MM.1S (cell line): ENCODE results near the gene EID2.

Experiments used
- DNase-seq: peaks from one replicate; pipeline ENCODE4 v3.0.0-alpha.2; 2015
- H2AFZ ChIP-seq: fragments of 300-600 bp; sonication (generic); 2 replicates; pipeline ENCODE4 v1.6.0; 2016; ENCODE audit warnings: antibody characterized with exemption, low read length
- H3F3A ChIP-seq: fragments of 300-600 bp; sonication (generic); 2 replicates; pipeline ENCODE4 v1.6.1; 2016; ENCODE audit warnings: mild to moderate bottlenecking, antibody characterized with exemption, low read length, moderate library complexity, mixed read lengths; ENCODE audit not compliant: insufficient read depth
- H3K27ac ChIP-seq: fragments of 300-600 bp; sonication (generic); 2 replicates; pipeline ENCODE4 v1.5.1; 2016; ENCODE audit warnings: mild to moderate bottlenecking, low read length
- H3K27me3 ChIP-seq: fragments of 300-600 bp; sonication (generic); replicated peaks from 2 replicates; pipeline ENCODE4 v1.6.0; 2016; ENCODE audit warnings: low read length; ENCODE audit not compliant: insufficient read depth
- H3K36me3 ChIP-seq: fragments of 300-600 bp; sonication (generic); replicated peaks from 2 replicates; pipeline ENCODE4 v1.6.1; 2016; ENCODE audit warnings: mild to moderate bottlenecking, low read length, mixed read lengths; ENCODE audit not compliant: insufficient read depth
- H3K4me1 ChIP-seq: fragments of 300-600 bp; sonication (generic); 2 replicates; pipeline ENCODE4 v1.6.1; 2016; ENCODE audit warnings: low read length, mixed read lengths
- H3K4me2 ChIP-seq: fragments of 300-600 bp; sonication (generic); 2 replicates; pipeline ENCODE4 v1.6.0; 2016; ENCODE audit warnings: low read depth, low read length
- H3K4me3 ChIP-seq: fragments of 300-600 bp; sonication (generic); 2 replicates; pipeline ENCODE4 v1.5.1; 2016; ENCODE audit warnings: low read length, mixed read lengths
- H3K79me2 ChIP-seq: fragments of 300-600 bp; sonication (generic); 2 replicates; pipeline ENCODE4 v1.6.1; 2016; ENCODE audit warnings: mixed run types, low read length, mixed read lengths
- H3K9ac ChIP-seq: fragments of 300-600 bp; sonication (generic); 2 replicates; pipeline ENCODE4 v1.6.1; 2016; ENCODE audit warnings: low read length, mixed read lengths
- H3K9me2 ChIP-seq: fragments of 300-600 bp; sonication (generic); replicated peaks from 2 replicates; pipeline ENCODE4 v1.6.1; 2016; ENCODE audit warnings: mild to moderate bottlenecking, low read length, mixed read lengths; ENCODE audit not compliant: insufficient read depth
- H3K9me3 ChIP-seq: fragments of 300-600 bp; sonication (generic); replicated peaks from 2 replicates; pipeline ENCODE4 v1.6.1; 2016; ENCODE audit warnings: mild to moderate bottlenecking, low read length, mixed read lengths; ENCODE audit not compliant: insufficient read depth
- H4K20me1 ChIP-seq: fragments of 300-600 bp; sonication (generic); 2 replicates; pipeline ENCODE4 v1.6.1; 2016; ENCODE audit warnings: mild to moderate bottlenecking, low read length, moderate library complexity, mixed read lengths; ENCODE audit not compliant: insufficient read depth
- EZH2 ChIP-seq: fragments of 300-600 bp; sonication (generic); optimal IDR thresholded peaks from 2 replicates; pipeline ENCODE3; 2017; ENCODE audit warnings: low read depth, mild to moderate bottlenecking, antibody characterized with exemption, low read length, mixed read lengths
- EZH2phosphoT487 ChIP-seq: fragments of 300-600 bp; sonication (generic); IDR thresholded peaks from 2 replicates; pipeline ENCODE4 v1.6.1; 2018; ENCODE audit warnings: antibody characterized with exemption, low read length
- TF ChIP-seq, protein P1 (sequence below): fragments of 300-600 bp; sonication (generic); IDR thresholded peaks from 2 replicates; pipeline ENCODE4 v1.5.1; 2016; ENCODE audit warnings: antibody characterized with exemption, low read length, mixed read lengths

Gene EID2

GRCh38 chr19:39516270-39516669 is 23.7 kb downstream of the EID2 start:
- no peak for DNase-seq
- Histone ChIP-seq H3K27ac (no peak overlapping the region), H3K4me2 (no peak overlapping the region; the same call in 1 of the 2 replicates), H3K4me1 (no peaks in the 10 kb centered on the region), H2AFZ (no peak overlapping the region), H3K27me3 (peaks cover 53% of the 10 kb centered on the region), H3K9me2 (no peaks in the 10 kb centered on the region), H3K79me2 (no peaks in the 10 kb centered on the region), H3K9ac (no peak overlapping the region), H3F3A (no peaks in the 10 kb centered on the region), H4K20me1 (no peaks in the 10 kb centered on the region), H3K36me3 (no peaks in the 10 kb centered on the region), H3K4me3 (no peak overlapping the region), H3K9me3 (no peaks in the 10 kb centered on the region)
- TF ChIP-seq, protein P1, sequence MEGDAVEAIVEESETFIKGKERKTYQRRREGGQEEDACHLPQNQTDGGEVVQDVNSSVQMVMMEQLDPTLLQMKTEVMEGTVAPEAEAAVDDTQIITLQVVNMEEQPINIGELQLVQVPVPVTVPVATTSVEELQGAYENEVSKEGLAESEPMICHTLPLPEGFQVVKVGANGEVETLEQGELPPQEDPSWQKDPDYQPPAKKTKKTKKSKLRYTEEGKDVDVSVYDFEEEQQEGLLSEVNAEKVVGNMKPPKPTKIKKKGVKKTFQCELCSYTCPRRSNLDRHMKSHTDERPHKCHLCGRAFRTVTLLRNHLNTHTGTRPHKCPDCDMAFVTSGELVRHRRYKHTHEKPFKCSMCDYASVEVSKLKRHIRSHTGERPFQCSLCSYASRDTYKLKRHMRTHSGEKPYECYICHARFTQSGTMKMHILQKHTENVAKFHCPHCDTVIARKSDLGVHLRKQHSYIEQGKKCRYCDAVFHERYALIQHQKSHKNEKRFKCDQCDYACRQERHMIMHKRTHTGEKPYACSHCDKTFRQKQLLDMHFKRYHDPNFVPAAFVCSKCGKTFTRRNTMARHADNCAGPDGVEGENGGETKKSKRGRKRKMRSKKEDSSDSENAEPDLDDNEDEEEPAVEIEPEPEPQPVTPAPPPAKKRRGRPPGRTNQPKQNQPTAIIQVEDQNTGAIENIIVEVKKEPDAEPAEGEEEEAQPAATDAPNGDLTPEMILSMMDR = no peak
- TF ChIP-seq EZH2phosphoT487 = no peak
- no peak for TF ChIP-seq EZH2

DNA sequence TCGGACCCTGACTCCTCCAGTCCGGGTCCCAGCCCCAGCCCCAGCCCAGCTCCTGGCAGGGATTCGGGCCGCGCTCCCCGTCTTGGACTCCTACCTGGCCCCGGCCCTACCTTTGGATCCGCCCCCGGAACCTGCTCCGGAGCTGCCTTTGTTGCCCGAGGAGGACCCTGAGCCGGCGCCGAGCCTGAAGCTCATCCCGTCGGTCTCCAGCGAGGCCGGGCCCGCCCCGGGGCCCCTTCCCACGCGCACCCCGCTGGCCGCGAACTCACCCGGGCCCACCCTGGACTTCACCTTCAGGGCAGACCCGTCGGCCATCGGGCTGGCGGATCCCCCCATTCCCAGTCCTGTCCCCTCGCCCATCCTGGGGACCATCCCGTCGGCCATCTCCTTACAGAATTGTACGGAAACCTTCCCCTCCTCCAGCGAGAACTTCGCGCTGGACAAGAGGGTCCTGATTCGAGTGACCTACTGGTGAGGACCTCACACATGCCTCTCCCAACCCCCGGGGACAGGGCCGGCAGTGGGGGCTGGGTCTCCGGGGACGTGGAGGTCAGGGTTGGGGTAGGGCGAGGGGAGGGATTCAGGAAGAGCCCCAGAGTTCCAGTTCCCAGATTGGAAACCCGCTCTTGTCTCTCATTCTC is 24.3 kb downstream of the EID2 start:
- no peak overlapping the region for H3K9ac ChIP-seq
- no peak for DNase-seq
- no peak overlapping the region for H3K4me3 ChIP-seq
- H3K27ac ChIP-seq = no peak overlapping the region
- H3K36me3 ChIP-seq = no peaks in the 10 kb centered on the region
- H3K9me2 ChIP-seq = no peaks in the 10 kb centered on the region
- H3K9me3 ChIP-seq = no peaks in the 10 kb centered on the region
- H4K20me1 ChIP-seq = no peaks in the 10 kb centered on the region
- H3K27me3 ChIP-seq = peaks cover 53% of the 10 kb centered on the region
- no peaks in the 10 kb centered on the region for H3K4me1 ChIP-seq
- no peak overlapping the region for H3K4me2 ChIP-seq
- no peaks in the 10 kb centered on the region for H3F3A ChIP-seq
- no peaks in the 10 kb centered on the region for H3K79me2 ChIP-seq
- TF ChIP-seq EZH2phosphoT487 = no peak
- TF ChIP-seq, protein P1 = no peak
- TF ChIP-seq EZH2 = no peak
- no peak overlapping the region for H2AFZ ChIP-seq

DNA sequence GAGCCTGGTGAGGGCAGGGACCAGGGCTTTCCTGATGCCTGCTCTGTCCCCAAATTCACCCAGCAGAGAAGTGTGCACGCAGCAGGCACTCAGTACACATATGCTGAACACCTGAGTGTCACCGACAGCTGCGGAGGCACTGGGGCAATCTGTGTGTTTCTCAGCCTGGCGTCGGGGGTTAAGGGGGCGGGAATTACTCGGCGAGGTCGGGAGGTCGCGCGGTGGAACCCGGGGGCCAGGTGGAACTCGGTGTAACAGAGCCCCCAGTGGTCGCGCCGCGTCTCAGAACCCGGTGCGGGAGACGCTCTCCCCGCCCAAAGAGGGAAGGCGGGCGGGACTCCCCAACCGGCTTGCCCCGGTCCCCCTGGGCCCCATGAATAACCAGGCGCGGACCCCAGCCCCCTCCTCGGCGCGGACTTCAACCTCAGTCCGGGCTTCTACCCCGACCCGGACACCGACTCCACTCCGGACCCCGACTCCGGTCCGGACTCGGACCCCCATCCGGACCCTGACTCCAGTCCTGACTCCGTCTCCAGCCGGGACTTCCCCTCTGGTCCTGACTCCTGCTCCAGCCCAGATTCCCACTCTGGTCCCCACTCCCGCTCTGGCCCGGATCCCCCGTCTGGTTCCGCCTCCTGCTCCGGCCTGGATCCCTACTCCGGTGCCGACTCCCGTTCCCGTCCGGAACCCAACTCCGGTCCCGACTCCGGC is 25.0 kb downstream of the EID2 start, which contains the start of gene SELENOV:
Gene SELENOV, plus strand, starts transcription at position 300 of the 711 bp plus-strand sequence. Its CDS starts 74 bp downstream, at position 374.
- no peak within 1 kb of the TSS for H3K4me3 ChIP-seq
- no peaks in the 10 kb centered on the region for H3K36me3 ChIP-seq
- H3K9me3 ChIP-seq = no peaks in the 10 kb centered on the region
- H3K9me2 ChIP-seq = no peaks in the 10 kb centered on the region
- no peaks in the 10 kb centered on the region for H4K20me1 ChIP-seq
- no peaks in the 10 kb centered on the region for H3F3A ChIP-seq
- no peak within 1 kb of the TSS for H3K9ac ChIP-seq
- H3K4me2 ChIP-seq = no peak within 1 kb of the TSS
- H3K27ac ChIP-seq = no peak within 1 kb of the TSS
- no peaks in the 10 kb centered on the region for H3K79me2 ChIP-seq
- peaks cover 56% of the 10 kb centered on the region for H3K27me3 ChIP-seq
- DNase-seq = no peak
- TF ChIP-seq EZH2phosphoT487 (no peak), EZH2 (no peak)
- TF ChIP-seq, protein P1 = no peak
- no peaks in the 10 kb centered on the region for H3K4me1 ChIP-seq
- no peak within 1 kb of the TSS for H2AFZ ChIP-seq
